ENCODE results near the gene FTSJ1.

FTSJ1 gene

DNA sequence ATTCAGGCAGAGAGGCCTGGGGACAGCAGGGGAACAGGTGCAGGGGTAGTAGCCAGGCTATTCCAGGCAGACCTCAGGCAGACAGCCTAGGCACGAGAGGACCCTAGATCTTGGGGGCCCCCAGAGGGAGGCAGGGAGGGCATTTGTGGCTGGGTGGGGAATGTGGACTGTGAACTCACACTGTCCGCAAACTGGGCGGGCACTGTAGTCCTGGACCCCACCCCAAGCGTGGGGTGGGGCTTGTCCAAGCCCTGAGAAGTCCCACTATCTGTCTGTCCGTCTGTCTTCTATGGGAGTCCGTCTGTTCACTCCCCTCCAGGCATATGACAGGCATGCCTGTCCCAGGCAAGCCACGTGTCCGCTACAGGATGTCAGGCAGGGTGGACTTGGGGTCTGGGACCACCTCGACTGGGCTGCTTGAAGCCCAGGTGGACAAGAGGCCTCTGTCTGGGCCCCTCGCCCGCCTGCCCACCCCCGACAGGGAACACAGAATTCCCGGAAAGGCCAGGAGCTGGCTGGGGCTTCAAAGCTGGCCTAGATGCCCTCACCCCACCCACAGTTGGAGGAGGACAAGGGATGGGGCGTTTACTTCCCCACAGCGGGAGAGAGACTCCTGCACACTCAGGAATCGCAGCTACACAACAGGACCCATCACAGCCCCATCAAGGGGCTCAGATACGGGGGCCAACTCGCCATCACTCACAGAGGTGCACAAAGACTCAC lies 5.7 kb upstream of the FTSJ1 start, which contains the start of gene SLC38A5:
Gene SLC38A5, minus strand, starts transcription at position 151 of the 723 bp plus-strand sequence. CDS start 2,336 bp downstream, outside the sequence.
- no peak for DNase-seq

DNA sequence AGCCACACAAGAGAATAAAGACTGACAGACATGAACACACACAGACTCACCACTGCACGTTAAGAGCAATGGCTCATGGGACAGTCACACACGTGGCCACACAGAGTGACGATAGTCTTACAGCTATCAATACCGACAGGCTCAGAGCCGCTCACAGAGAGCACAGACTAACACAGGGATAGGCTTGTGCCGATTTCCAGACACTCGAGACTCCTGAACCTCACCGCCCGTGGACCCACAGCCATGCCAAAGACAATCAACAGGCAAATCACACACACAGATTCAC lies 5.2 kb upstream of the FTSJ1 start:
- DNase-seq, result no peak

DNA sequence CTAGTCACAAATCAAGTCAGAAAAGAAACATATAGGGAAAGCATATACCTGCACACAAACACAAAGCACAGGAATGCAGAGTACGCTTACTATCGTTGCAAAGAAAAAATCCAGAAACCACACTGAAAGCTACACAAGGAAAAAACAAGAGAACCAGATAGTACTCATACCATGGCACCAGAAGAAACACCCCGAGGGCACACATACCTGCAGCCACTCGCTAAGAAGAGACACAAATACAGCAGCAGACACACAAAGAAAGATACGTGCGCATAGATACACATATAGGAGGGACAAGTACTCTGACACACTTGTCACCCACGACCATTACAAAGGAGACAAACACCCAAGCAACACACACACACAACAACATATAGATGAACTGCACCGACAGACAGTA lies 4.5 kb upstream of the FTSJ1 start:
- no peak for DNase-seq

DNA sequence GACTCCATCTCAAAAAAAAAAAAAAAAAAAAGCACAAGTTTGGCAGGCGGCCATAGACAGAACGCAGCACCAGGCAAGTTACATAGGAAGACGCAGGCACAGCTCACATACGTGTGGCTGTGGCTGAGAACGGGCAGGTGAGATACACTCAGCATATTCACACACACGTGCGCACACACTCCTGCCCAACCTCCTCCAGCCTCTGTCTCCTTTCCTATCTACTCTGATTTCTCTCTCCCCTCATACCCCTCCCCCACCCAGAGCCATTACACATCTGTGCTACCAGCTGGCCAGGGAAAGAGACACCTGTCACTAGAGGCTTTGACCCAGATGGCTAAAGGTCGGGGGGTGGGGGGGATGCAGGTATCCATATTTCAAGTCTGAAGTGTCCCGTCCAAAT lies 3.8 kb upstream of the FTSJ1 start:
- no peak for DNase-seq

DNA sequence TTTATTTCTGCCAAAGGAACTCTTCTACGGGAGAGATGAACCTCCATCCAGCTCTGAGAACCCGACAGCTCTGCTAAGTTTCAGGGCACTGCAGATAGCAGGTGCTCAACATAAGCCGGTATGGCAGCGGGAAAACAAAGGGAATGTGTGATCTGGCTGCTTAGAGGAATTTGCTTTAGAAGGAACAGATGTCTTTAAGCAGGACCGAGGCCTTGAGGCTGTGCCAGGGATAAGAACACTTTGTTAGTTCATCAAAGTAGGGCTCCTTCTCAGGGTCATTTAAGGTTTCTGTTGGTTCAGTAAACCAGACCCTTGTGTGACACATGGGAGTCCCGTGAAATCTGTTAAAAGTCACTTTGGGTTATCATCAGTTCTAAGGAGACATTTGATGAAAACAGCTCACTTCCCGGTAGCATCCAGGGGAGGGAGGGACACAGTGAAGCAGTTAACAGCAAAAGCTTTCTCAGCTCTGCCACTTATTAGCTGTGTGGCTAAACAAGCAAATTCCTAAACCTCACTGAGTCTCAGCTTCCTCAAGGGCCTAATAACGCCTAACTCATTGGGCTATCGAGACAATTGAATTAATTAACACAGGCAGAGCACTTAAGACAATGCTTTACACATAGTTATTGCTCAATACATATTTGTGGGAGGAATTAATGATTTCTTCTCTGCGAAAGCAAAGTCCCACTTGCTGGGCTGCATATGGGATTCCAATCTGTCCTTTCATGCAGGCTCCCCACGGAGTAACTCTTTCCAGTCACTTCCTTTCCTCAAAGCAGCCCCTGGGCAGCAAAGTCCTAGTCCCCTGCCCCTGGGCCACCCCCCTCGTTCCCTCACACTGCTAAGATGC lies 2.9 kb upstream of the FTSJ1 start:
- DNase-seq, result no peak

DNA sequence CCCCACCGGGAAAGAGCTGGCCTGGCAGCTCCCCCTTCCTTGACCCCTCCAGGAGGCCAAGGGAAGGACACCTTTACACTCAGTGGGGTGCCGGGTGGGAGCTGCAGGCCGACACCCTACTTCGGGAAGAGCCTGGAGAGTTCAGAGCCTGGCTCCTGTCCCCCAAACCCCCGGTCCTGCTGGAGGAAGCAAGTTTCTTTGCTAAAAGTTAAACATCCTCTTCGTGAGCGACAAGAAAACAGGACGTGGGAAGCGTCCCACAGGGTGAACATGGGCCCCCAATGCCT lies 2.4 kb upstream of the FTSJ1 start:
- no peak for DNase-seq

DNA sequence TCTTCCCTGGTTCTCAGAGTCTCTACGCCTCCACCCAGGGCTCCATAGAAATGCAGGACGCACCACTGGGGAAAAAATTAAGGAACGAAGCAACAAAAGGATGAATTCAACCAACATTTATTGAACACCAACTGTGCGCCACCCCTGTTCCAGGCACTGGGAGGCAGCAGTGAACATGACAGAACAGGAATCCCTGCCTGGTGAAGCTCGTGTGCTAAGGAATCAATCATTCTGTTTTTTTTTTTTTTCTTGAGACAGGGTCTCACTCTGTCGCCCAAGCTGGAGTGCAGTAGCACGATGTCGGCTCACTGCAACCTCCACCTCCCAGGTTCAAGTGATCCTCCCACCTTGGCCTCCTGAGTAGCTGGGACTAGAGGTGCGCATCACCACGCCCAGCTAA lies 1.9 kb upstream of the FTSJ1 start:
- peak in 1 of 56 donors; percentile 9 for DNase-seq

DNA sequence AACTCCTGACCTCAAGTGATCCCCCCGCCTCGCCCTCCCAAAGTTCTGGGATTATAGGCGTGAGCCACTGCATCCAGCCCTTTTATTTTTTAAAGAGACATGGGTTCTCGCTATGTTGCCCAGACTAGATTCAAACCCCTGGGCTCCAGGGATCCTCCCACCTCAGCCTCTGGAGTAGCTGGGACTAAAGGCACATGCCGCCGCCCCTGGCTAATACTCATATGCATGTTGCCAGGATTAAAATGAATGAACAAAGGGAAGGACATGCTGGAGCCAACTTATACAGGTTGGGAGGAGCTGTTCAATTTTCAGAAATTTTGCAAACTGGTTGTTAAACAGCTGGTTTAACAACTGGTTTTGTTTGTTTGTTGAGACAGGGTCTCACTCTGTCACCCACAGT lies 1.4 kb upstream of the FTSJ1 start:
- no peak for DNase-seq

DNA sequence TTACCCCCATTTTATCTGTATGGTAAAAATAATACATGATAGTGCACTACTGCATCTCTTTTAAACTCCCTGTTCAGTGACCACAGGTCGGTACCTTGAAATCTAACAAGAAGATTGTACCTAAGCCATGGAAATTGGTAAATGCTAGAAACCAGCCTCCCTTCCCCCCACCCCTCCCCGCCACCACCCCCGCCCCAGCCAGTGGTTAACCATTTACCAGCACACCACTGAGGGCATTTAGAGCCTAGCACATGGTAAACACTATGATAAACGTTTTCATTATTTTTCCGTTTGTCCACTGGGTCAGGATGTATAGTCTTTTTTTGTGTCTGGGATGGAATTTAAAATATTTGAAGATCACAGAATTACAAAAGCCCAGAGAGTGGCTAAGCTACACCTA lies 703 bp upstream of the FTSJ1 start:
- no peak for DNase-seq

DNA sequence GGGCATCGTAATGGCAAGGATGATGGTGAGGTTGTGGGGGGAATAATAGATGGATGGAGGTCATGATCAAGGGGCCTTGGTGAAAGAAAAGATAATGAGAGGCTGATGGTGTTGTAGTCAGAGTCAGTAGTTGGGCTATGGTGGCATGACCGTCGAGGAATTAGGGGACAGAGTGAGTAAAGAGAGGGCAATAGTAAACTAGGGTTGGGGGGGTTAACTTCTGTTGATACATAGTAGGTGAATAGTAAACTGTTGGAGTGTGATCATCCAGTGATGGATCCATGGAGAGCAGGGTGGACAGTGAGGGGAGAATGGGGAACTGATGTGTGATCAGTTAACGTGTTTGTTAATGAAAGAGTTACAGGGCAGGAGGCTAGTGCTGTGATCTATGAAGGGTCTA lies 920 bp downstream of the FTSJ1 start:
- no peak for DNase-seq

DNA sequence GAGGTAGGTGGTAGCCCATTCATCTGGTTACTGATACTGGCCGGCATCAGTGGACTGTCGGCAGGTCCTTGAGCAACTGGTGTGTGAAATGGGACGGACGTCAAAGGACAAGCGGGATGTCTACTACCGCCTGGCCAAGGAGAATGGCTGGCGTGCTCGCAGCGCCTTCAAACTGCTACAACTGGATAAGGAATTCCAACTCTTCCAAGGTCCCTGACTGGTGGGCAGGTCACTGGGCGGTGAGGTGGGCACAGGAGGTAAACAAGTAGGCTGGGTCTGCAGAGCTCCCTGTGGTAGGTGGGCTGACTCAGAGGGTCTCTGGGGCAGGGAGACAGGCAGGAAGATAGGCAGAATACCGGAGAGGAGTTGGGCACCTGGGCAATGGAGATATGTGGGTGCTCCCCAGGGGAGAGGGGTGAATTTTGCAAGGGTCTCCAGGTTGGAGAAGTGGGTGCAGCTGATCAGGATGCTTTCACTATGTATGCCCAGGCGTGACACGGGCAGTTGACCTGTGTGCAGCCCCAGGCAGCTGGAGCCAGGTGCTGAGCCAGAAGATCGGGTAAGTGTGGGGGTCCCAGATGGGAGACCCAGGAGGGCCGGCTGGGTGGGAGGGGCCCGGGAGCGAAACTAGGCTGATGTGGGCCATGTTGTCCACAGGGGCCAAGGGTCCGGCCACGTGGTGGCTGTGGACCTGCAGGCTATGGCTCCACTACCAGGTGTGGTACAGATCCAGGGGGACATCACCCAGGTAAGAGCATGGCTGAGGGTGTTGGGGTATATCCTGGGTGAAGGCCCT lies 2.2 kb downstream of the FTSJ1 start:
- no peak for DNase-seq

DNA sequence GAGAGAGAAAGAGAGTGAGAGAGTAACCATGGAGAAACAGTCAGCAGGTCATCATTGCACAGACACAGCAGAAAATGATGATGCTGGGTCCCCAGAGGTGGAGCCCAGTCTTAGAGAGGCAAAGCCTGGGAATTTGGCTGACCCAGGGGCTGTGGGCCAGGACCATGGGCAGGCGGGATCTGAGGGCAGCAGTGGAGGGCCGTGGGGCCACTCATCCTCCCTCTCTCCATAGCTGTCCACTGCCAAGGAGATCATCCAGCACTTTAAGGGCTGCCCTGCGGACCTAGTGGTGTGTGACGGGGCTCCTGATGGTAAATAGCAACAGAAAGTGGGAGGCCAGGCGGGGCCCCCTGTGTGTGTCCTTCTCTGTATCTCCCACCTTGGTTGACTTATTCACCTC lies 2.8 kb downstream of the FTSJ1 start:
- DNase-seq, result no peak

DNA sequence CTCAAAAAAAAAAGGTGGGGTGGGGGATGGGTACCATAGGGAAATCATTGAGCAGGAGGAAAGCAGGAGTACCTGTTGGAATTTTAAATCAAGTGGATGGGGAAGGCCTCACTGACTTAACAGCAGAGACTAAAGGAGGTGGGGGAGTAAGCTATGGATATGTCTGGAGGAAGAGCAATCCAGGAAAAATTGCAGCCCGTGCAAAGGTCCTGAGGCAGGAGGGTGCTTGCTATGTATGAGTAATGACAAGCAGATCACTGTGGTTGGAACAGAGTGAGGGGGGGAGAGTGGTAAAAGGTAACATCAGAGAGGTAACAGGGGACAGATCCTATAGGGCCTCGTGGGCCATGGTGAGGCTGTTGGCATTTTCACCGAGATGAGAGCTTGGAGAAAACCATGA lies 4.1 kb downstream of the FTSJ1 start:
- DNase-seq, result no peak

DNA sequence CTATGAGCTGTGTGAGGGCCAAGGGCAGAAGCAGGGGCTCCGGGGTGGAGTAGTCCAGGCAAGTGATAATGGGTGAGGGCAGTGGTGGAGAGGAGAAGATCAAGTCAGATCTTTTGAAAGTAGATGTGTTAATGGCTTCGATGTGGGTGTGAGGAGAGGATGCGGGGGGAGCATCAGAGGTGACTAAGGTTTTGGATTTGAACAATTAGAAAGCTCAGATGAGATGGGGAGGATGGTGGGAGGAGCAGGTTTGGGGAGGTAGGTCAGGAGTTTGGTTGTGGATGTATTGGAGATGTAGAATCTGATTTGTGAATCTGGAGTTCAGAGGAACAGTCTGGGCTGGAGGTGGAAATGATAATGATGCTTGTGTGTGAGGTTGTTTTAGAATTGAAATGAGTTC lies 4.6 kb downstream of the FTSJ1 start:
- no peak for DNase-seq

DNA sequence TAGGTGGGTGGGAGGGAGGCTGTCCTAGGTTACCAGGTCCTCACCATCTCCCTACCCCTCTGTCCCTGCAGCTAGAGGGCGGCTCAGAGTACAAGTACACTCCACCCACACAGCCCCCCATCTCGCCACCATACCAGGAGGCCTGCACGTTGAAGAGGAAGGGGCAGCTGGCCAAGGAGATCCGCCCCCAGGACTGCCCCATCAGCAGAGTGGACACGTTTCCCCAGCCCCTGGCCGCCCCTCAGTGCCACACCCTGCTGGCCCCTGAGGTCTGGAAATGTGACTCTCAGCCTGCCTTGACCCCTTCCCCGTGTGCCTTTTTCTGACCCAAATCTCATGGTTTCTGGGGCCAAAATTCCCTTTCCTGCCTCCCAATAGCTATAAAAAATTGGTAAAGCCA lies 6.5 kb downstream of the FTSJ1 start:
- no peak for DNase-seq

DNA sequence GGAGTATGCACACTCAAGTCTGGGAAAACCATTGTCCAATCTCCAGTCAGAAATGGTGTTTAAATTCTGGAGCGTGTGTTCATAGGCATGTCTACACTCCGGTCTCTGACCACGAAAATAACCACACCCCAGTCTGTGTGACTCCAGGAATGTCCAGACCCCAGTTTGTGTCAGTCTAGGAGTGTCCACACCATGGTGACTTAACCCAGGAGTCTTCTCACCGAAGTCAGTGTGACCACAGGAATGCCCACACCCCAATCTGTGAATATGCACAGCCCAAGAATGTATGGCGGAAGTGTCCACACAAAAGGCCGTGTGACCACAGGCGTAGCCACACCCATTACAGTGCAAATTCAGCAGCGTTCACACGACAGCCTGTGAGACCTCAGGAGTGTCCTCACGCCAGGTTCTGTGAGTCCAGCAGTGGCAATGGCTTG lies 11.4 kb downstream of the FTSJ1 start:
- no peak for DNase-seq

DNA sequence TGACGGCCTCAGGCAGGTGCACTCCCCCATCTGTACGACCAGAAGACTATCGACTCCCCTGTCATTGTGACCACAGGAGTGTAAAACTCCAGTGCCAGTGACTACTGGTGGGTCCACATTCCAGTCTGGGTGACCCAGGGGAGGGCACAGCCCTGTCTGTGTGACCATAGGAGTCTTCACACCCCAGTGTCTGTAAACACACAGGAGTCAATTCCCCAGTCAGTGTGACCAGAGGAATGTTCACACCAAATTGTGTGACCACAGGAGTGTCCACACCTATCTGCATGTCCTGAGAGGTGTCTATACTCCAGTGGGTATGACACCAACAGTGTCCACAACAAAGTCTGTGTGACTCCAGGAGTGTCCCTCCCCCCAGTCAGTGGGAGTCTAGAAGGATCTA lies 12.0 kb downstream of the FTSJ1 start:
- no peak for DNase-seq

DNA sequence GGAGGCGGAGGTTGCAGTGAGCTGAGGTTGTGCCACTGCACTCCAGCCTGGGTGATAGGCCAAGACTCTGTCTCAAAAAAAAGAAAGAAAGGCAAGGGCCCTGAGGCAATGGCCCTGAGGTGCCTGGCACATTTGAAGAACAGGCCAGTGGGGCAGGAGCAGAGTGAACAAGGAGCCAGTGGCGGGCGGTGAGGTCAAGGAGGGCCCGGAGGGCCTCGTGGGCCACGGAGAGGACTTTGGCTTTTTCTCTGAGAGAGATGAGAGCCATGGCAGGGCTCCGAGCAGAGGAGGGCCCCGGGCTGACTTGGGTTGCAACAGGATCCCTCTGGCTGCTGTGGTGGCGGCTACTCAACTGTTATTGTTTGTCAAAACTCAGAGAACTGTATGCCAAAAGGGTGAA lies 13.3 kb downstream of the FTSJ1 start:
- DNase-seq, result no peak

DNA sequence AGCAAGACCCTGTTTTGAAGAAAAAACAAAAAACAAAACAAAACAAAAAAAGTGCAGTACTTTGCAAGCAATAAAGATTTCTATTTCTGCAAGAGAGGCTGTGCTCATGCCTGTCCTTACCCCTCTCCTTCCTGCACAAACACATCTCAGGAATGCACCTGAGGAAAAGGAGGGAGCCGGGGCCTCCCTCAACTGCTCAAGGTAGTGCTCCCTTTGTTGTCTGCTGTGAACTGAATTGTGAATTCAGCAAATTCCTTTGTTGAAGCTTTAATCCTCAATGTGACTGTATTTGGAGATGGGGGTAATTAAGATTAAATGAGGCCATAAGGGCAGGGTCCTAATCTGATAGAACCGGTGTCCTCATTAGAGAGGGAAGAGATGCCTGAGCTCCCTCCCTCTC lies 13.9 kb downstream of the FTSJ1 start:
- no peak for DNase-seq

DNA sequence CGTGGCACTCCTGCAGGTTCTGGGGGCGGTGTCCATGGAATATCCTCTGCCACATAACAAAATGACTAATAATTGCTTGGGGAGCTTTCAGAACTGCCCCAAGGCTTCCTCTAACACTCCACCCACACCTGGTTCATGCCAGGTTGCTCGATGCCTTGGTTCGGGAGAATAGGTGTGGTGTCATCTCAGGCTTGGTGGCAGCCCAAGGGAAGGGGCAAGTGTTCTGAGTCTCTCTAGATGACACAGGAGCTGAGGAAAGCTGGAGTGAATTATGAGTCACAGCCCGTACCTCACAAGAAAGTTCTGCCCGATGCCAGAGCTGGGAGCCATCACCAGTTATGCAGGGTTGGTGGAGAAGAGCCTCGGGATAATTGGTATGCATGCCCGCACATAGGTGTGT lies 14.7 kb downstream of the FTSJ1 start:
- DNase-seq, result no peak

DNA sequence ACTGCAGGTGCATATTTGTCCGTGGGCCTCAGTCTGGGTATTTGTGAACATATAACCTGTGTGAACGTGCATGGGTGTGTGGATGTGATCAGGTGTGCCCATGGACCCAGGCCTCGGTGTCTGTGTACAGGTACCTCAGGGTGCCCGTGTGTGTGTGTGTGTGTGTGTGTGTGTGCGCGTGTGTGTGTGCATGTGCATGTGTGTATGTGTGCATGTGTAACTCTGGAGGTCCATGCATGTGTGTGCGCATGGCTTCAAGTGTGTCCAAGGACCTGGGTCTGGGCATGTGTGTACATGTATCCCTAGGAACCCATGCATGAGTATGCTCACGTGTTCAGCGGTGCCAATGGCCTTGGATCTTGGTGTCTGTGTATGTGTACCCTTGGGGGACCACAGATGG lies 15.8 kb downstream of the FTSJ1 start:
- no peak for DNase-seq

DNA sequence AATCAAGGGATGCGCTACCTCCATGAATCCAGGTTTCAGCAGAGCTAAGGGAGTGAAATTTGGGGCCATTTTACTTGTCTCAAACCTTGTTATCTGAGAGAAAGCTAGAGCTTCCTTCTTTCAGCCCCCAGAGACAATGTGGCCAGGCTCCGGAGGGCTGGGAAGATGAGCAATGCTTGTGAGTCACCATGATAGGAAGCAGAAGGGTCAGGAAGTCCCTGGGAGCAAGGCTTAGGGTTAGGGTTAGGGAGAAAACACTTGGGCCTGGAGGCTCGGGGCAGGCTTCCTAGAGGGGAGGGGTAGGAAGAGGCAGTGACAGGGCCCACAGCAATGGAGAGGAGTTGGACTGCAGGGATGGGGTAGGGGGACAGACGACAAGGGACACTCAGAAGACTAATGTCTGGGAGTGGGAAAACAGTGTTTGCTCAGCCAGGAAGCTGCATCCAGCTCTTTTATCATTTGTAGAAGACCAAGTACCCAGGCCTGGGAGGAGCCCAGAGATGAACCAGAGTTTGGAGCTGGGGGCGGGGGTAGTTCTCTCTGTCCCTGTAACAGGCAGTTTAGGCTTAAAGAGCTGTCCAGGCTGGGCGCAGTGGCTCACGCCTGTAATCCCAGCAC lies 16.4 kb downstream of the FTSJ1 start:
- DNase-seq, result no peak

All from amygdala (tissue), 56 donors.